ENCODE results near the gene HNRNPK.
"Not testable (repeated sequence)": the region's sequence is repeated elsewhere in the genome, so short reads cannot be mapped to it uniquely, and the experiment has no call there.

The HNRNPK gene

DNA sequence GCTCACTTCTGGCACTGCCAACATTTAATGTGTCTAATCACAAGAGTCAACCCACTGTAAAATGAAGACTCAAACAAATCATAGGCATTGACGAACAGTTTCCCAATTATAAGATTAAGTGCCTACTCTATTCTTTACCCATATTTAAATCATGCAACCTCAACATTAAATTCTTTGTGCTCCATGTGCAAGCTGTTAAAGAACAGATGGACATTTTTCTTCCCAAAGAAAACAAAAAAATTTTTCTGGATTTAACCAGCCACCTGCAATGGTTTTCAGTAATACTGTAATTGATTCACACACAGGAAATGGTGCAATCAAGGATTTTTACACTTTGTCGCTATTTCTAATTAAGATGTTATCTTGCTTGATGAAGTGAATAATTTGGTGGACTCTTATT lies 3.6 kb downstream of the HNRNPK start:
- DNase-seq = no peak

- no peak for DNase-seq
These were observed 4.7 kb downstream of the HNRNPK start for GRCh38 chr9:83975300-83975699.

DNA sequence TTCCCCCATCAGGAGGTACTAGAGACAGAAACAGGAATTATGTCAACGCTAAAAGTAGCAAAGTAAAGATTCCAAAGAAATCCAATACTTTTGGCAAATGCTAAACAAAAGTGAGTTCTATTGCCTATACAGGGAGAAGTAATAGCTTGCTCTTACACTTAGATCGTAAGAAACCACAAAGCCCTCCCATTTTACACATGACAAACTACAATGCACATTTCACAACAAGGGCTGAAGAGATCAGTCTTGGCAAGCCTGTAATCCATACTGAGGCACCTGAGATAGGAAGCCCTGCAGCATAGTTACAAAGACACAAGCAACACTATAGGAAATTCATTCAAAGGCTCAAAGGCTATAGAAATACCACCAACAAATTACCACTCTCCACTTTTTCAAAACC lies 7.7 kb downstream of the HNRNPK start:
- DNase-seq = no peak

DNA sequence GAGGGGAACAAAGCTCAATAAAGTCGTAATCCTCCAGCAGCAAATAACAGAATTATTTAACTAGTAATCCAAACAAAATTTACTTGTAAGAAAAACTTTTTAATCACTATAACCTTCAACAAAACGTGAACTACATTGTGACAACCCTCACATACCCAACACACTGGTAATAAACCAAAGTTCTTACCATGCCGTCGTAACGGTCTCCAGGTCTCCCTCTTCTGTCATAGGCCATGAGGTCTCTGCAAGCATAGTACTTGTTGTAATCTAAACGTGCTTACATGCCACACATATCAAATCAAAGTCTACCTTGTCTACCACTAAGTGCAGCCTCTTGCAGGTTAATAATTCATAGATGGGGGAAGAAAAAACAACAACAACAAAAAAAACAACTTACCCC lies 8.5 kb downstream of the HNRNPK start:
- DNase-seq = no peak

DNA sequence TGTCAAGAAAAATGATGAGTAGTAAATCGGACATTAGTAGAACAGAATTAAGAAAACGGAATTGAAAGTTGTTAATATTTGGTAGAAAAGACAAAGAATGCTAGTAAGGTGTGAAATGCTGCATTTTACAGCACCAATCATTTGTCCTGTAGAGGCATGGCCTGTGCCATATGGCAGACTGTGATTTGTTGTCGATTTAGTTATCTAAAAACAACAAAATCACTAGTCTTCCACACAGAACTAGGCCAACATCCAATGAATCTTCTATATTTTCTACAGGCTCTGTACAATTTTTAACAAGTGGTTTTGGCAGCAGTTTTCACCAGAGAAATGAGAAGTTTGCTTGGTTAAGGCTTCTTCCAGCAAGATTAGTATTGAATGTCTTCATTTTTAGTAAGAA lies 10.4 kb downstream of the HNRNPK start:
- DNase-seq = no peak

DNA sequence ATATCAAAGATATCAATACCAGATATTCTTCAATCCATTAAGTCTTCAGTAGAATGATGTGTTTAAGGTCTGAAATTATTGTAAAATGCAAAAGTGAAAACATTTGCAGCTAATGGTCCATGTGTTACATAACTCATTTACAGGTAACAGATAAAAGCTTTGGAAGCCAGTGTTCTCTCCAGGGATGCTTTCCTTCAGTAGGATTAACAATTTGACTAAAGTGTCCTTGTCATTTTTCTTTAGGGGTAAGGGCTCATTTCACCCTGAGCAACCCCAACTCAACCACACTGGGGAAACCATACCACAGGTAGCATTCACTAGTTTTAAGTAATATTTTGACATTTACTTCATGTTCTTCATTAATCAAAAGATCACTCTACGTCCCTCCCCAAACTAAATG lies 12.9 kb downstream of the HNRNPK start:
- DNase-seq = no peak

DNA sequence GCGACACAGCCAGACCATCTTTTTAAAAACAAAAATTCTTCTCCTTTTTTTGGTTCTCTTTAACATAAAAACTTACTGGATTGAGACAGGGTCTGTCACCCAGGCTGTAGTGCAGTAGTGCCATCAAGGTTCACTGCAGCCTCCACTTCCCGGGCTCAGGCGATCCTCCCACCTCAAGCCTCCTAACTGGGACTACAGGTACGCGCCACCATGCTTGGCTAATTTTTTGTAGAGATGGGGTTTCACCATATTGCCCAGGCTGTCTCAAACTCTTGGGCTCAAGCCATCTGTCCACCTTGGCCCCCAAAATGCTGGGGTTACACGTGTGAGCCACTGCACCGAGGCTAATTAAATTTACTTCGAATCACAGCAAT lies 13.8 kb downstream of the HNRNPK start:
- DNase-seq = no peak

- no peak for DNase-seq
These were observed 14.4 kb downstream of the HNRNPK start for GRCh38 chr9:83965350-83966208.

GRCh38 chr9:83964973-83965349 lies 15.1 kb downstream of the HNRNPK start:
- no peak for DNase-seq

GRCh38 chr9:83962165-83962564 lies 17.9 kb downstream of the HNRNPK start:
- peak; percentile 79 for DNase-seq

- no peak for DNase-seq
These were observed 19.0 kb downstream of the HNRNPK start for GRCh38 chr9:83960991-83961390.

GRCh38 chr9:83959061-83959460 lies 21.0 kb downstream of the HNRNPK start:
- DNase-seq = peak; percentile 74

GRCh38 chr9:83957248-83957513 lies 22.8 kb downstream of the HNRNPK start:
- no peak for DNase-seq

GRCh38 chr9:83956436-83957247 lies 23.4 kb downstream of the HNRNPK start:
- no peak for DNase-seq

DNA sequence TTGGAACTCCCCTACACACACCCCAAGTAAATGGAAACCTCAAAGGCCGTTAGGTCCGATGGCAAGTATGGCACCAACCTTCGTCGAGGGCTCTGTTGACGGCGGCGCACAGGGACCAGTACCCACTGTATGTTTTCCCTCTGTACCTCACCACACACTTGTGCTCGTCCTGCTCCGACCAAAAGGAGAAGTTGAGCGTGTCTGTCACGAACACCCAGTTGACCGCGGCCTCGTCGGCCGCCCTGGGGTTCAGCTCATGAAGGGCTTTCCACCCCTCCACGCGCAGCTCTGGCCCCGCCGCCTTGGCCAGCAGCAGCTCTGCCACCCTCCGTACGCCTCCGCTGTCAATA lies 24.0 kb downstream of the HNRNPK start:
- DNase-seq = no peak

DNA sequence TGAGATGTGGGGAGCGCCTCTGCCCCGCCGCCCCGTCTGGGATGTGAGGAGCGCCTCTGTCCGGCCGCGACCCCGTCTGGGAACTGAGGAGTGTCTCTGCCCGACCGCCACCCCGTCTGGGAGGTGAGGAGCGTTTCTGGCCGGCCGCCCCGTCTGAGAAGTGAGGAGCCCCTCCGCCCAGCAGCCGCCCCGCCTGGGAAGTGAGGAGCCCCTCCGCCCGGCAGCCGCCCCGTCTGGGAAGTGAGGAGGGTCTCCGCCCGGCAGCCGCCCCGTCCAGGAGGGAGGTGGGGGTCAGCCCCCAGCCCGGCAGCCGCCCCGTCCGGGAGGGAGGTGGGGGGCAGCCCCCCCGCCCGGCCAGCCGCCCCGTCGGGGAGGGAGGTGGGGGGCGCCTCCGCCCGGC lies 31.9 kb downstream of the HNRNPK start:
- DNase-seq = not testable (repeated sequence)

DNA sequence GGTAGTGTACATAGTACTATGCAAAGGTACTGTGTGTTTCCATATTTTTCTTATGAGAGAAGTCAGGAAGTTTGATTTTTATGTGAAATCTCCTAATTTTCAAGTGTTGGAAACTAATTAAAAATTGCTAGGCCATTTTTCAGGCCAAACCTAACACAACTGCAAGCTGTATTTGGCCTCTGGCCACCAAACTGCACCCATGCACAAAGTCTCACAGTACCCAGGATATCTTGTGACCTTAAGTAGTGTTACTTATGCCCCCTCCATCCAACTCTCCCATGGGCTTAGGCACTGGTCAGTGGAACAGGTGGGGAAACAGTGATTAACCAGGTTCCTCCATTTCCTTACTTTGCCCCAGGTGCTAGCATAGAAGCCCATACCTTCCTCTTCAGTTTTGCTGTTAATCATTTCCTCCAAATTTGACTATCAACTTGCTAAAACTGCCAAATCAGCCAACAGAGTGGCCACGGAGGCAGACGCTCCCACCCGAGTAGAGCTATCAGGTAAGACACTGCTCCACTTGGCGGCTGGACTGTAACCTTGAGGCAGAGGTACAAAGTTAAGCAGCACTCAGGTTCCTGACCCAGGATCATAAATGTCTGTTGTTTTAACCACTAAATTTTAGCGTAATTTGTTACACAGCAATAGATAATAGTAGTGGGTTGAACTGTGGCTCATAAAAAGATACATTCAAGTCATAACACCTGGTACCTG lies 39.3 kb downstream of the HNRNPK start:
- no peak for DNase-seq

DNA sequence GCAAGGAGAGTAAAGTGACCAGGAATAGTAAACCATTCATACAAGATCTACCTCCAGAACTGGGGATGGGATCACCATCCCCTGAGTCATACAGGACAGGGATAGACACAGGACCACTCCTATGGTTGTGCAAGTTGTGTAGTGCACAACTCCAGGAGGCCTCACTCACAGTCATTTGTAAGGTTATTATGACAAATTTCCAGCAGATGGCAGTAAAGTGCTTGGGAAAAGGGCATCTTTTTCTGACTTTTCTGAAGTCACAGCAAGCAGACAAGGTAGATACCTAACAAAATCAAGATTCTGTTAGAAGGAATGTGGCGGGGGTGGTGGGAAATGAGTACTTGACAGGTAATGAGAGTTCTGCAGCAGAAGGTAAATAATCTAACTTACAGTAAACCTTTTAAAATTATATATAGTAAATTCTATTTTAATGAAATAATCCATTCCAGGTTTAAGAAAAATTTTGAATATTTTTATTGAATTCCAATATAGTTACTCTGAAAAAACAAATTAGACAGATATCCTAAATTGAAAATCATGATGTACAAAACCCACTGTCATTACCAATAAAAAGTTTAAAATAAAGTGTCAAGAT lies 42.1 kb downstream of the HNRNPK start:
- DNase-seq = peak; percentile 62

- DNase-seq = no peak
These were observed 43.5 kb downstream of the HNRNPK start for GRCh38 chr9:83936523-83936922.

- DNase-seq = no peak
These were observed 44.6 kb downstream of the HNRNPK start for GRCh38 chr9:83935276-83935935.

DNA sequence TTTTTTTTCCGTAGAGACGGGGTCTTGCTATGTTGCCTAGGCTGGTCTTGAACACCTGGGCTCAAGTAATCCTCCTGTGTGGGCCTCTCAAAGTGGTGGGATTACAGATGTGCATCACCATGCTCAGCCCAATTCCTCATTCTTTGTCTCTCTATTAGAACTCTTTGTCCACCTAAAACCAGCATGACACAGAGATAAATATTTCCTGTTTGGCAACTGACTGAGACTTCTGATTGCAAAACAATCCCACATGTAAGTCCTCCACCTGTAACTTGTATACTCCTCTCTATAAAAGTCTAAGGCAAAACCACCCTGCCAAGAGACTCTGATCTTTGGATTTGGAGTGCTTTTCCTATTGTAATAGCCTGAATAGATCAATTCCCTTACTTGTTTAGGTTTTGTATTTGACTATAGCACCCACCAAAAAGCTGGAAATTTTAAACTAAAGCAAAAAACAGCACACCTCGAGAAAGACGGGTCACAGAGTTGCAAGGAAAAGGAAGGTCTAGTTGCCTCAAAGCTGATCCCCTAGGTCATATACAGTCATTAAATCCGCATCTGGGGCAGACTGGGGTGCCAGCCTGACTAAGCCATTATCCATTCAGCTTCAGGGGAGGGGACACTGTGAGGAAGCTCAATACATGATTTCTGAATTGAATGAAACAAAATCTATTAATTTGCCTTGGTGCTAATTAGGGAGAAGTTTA lies 45.3 kb downstream of the HNRNPK start:
- DNase-seq = no peak

DNA sequence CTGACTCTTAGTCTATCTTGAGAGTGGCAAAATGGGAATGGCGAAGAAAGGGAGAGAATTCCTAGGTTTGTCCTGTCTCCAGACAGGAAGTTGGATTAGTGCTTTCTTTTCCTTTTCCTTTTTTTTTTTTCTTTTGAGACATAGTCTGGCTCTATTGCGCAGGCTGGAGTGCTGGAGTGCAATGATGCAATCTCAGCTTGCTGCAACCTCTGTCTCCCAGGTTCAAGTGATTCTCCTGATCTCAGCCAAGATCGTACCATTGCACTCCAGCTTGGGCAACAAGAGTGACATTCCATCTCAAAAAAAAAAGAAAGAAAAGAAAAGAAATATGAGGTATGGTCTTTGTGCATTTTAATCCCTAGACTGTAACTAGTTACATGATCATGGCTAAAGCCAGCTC lies 46.2 kb downstream of the HNRNPK start:
- no peak for DNase-seq

Measured in islet precursor cell (in vitro differentiated cells).